ENCODE measurements around the gene NIT2.

The NIT2 gene

DNA sequence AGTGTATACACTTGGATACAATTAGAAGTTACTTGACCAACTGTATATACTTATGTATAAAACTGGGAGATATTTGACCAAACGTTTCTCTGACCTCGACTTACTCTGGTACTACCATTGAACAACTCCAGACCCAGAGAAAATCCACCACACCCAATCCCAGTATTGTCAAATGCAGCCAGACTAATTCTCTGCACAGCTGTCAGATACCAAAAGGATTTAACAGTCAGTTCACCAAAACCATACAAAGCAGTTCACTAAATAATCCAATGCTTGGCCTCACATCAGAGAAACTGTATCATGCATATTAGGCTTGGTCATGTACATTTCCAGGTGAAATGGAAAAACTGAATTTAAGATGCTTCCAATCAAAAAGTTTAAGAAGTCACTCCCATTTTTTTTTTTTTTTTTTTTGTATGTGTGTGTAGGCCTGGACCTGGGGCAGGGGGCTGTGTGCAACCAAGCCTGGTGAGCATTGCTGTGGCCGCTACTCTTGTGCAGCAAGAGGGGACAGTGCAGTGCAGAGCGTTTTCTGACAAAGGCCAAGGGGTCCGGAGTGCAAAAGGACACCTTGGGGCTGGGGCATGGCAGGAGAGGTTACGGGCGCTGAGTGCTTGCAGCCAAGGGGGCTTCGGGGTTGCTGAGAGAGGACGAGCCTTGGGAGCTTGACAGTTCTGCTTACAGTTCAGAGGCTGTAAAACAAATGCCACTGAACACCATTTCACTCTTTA lies 64.9 kb downstream of the NIT2 start:
- no peak for DNase-seq

- DNase-seq, result no peak
These were observed 65.8 kb downstream of the NIT2 start for GRCh38 chr3:100400419-100400779.

GRCh38 chr3:100400780-100401673 lies 66.5 kb downstream of the NIT2 start, which contains the start of the genes LNP1 and TOMM70:
Gene LNP1, plus strand, starts transcription at chr3:100401539. Its CDS starts 28,191 bp downstream, at chr3:100429730.
Gene TOMM70, minus strand, starts transcription at chr3:100401089. Its CDS starts 140 bp downstream, at chr3:100400949.
- DNase-seq, result peak; percentile 94

DNA sequence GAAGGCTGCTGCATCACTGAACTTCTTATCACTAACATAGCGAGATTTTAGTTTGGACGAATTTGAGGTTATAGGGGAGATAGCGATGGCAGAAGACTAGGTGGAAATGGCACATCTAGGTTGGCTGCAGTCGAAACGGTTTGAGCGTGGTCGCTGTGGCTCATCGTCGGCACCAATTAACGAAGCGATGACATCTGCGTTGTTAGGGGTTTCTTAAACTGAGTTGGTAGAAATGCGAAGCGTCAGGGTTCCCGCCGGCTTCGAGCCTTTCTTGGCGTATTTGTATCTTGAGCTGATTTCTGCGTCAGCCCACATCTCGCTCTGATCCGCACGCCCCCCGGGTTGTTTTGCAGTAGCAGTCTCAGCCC lies 67.1 kb downstream of the NIT2 start:
- DNase-seq, result peak; percentile 45

- DNase-seq, result peak; percentile 15
These were observed 67.7 kb downstream of the NIT2 start for GRCh38 chr3:100402256-100402655.

DNA sequence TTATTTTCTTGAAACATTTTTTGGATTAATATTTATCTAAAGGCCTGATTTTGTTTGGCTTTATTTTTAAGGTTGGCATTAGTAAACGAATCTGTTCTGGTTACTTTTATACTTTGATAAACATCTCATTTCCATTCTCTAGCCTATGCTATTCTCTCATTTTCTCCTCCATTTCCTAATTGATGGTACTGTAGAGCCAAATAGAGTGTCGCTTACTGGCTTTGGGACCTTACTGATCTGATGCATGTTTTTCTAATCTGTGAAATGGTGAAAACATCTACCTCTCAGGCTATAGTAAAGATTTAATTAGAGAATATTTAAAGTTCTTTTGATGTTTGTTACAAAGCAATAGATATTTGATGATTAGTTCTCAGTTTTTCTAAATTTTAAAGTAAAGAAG lies 68.3 kb downstream of the NIT2 start:
- DNase-seq, result no peak

DNA sequence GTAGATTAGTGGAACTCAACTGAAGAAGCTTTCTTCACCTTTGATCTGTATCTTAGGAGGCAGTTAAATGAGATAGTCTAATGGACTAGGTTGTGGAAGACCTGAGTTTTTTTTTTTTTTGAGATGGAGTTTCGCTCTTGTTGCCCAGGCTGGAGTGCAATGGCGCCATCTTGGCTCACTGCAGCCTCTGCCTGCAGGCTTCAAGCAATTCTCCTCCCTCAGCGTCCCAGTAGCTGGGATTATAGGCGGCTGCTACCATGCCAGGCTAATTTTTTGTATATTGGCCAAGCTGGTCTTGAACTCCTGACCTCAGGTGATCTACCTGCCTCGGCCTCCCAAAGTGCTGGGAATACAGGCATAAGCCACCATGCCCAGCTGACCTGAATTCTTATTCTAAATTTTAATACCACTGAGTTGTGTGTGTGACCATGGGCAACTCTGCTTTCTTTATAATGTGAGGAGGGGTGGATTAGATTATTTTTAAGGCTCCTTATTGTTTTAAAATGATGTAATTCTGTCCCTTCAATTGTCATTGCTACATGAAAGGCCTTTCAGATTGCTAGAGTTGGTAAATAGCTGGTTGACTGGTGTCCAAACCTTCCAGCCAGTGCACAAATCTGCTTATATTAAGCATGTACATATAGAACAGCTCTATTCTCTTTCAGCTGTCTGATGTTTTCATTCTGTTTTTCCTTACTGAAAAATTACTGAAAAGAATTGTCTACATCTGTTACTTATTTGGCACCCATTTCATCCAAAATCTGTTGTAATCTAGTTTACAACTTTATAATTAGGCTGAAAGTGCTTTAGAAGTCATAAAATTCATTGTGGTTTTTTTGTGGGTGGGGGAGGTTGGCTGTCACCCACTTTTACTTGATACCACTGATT lies 69.0 kb downstream of the NIT2 start:
- no peak for DNase-seq

GRCh38 chr3:100404250-100404548 lies 69.6 kb downstream of the NIT2 start:
- DNase-seq, result no peak

DNA sequence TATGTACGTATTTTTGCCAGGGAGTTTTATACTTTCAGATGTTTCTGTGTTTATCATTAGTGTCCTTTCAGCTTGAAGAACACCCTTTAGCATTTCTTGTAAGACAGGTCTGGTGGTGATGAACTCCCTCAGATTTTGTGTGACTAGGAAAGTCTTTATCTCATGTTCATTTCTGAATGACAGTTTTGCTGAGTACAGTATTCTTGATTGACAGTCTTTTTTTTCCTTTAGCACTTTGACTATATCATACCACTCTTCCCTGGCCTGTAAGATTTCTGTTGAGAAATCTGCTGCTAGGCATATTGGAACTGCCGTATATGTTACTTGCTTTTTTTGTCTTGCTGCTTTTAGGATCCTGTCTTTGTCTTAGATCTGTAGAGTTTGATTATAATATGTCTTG lies 72.6 kb downstream of the NIT2 start:
- no peak for DNase-seq

- DNase-seq, result no peak
These were observed 73.5 kb downstream of the NIT2 start for GRCh38 chr3:100407977-100408532.

Data from NCI-H345 (cell line).